IMR-90 (cell line): ENCODE data around the gene CFAP97D2. TPM values are rescaled to one million over a fixed set of nuclear protein-coding genes. Genes with fewer than 3 reads are reported as not detected.

ENCODE experiments used
- ATAC-seq: fragments of 200-7000 bp; cut with Tn5 transposase; 2 replicates; pipeline ENCODE4 v1.9.1; 2020; ENCODE audit warnings: low read depth, mild to moderate bottlenecking, moderate library complexity
- BruUV-seq: library from RNA; stranded (reverse); fragments of 400-500 nt; replicated peaks from 2 replicates; lab custom pipeline; 2021; lab: Mats Ljungman, UMichigan
- CTCF ChIA-PET: fragments of 300-600 bp; formaldehyde crosslinking; extraction: SDS; loops from one replicate; lab custom pipeline; 2021; ENCODE audit warnings: antibody characterized with exemption; lab: Yijun Ruan, JAX
- POLR2A ChIA-PET: fragments of 300-600 bp; sonication (Branson Sonifier 250); formaldehyde crosslinking; loops from one replicate; lab custom pipeline; 2022; ENCODE audit warnings: antibody characterized with exemption; ENCODE audit not compliant: unreplicated experiment; lab: Charles Lee
- DNase-seq: peaks from one replicate; pipeline ENCODE4 v3.0.0; 2013
- H2AFZ ChIP-seq: replicated peaks from 2 replicates; pipeline ENCODE3; 2013; ENCODE audit warnings: low read length, mild to moderate bottlenecking; ENCODE audit not compliant: poor library complexity
- H2AK5ac ChIP-seq: 2 replicates; pipeline ENCODE4 v1.6.1; 2013; ENCODE audit warnings: low read depth, low read length, inconsistent platforms
- H2AK9ac ChIP-seq: replicated peaks from 2 replicates; pipeline ENCODE3; 2013; ENCODE audit warnings: mild to moderate bottlenecking, low read depth, low read length, moderate library complexity; ENCODE audit not compliant: poor library complexity
- H2BK120ac ChIP-seq: 2 replicates; pipeline ENCODE4 v1.6.1; 2013; ENCODE audit warnings: low read depth, low read length, inconsistent platforms
- H2BK15ac ChIP-seq: 3 replicates; pipeline ENCODE4 v1.6.1; 2013; ENCODE audit warnings: low read depth, low read length, inconsistent platforms
- H2BK20ac ChIP-seq: 2 replicates; pipeline ENCODE4 v1.6.1; 2013; ENCODE audit warnings: low read depth, mild to moderate bottlenecking, inconsistent platforms, low read length, moderate library complexity
- H2BK5ac ChIP-seq: 2 replicates; pipeline ENCODE4 v1.6.1; 2013; ENCODE audit warnings: mild to moderate bottlenecking, low read depth, low read length, inconsistent platforms; ENCODE audit not compliant: poor library complexity, severe bottlenecking
- H3K14ac ChIP-seq: replicated peaks from 2 replicates; pipeline ENCODE4 v1.6.1; 2013; ENCODE audit warnings: low read depth, low read length, inconsistent platforms
- H3K18ac ChIP-seq: 2 replicates; pipeline ENCODE4 v1.6.1; 2013; ENCODE audit warnings: low read depth, low read length, control low read depth
- H3K23ac ChIP-seq: 2 replicates; pipeline ENCODE4 v1.6.1; 2013; ENCODE audit warnings: low read depth, low read length, inconsistent platforms
- H3K27ac ChIP-seq: 2 replicates; pipeline ENCODE4 v1.5.1; 2013; ENCODE audit warnings: mild to moderate bottlenecking, control low read depth, low read length; ENCODE audit not compliant: insufficient read depth
- H3K27me3 ChIP-seq: 2 replicates; pipeline ENCODE4 v1.6.1; 2013; ENCODE audit warnings: low read length; ENCODE audit not compliant: control insufficient read depth, insufficient read depth
- H3K36me3 ChIP-seq: 2 replicates; pipeline ENCODE4 v1.6.1; 2013; ENCODE audit warnings: low read length, mixed read lengths; ENCODE audit not compliant: control insufficient read depth, insufficient read depth
- H3K4ac ChIP-seq: 2 replicates; pipeline ENCODE4 v1.6.1; 2013; ENCODE audit warnings: low read depth, low read length, inconsistent platforms
- H3K4me1 ChIP-seq: 2 replicates; pipeline ENCODE4 v1.6.1; 2013; ENCODE audit warnings: low read length, mixed read lengths; ENCODE audit not compliant: control insufficient read depth, insufficient read depth
- H3K4me2 ChIP-seq: 2 replicates; pipeline ENCODE4 v1.6.1; 2013; ENCODE audit warnings: low read depth, mild to moderate bottlenecking, control low read depth, low read length, moderate library complexity
- H3K4me3 ChIP-seq: 2 replicates; pipeline ENCODE4 v1.5.1; 2013; ENCODE audit warnings: low read depth, mild to moderate bottlenecking, control low read depth, low read length, moderate library complexity; ENCODE audit not compliant: insufficient read depth
- H3K56ac ChIP-seq: 2 replicates; pipeline ENCODE4 v1.6.1; 2013; ENCODE audit warnings: low read length, inconsistent platforms; ENCODE audit not compliant: insufficient read depth; ENCODE audit errors: extremely low read depth
- H3K79me1 ChIP-seq, 2 experiments: 2 replicates each; pipeline ENCODE4 v1.6.1; 2013; ENCODE audit warnings: low read length in 2 of 2, inconsistent platforms in 1 of 2, low read depth in 1 of 2
- H3K9ac ChIP-seq: 2 replicates; pipeline ENCODE4 v1.6.1; 2013; ENCODE audit warnings: low read depth, low read length, control low read depth
- H3K9me1 ChIP-seq: 2 replicates; pipeline ENCODE4 v1.6.1; 2013; ENCODE audit warnings: low read length, inconsistent platforms; ENCODE audit not compliant: insufficient read depth
- H3K9me3 ChIP-seq: 2 replicates; pipeline ENCODE4 v1.6.1; 2013; ENCODE audit warnings: low read length; ENCODE audit not compliant: control insufficient read depth, insufficient read depth
- H4K20me1 ChIP-seq: 2 replicates; pipeline ENCODE4 v1.6.1; 2013; ENCODE audit warnings: low read length, inconsistent platforms; ENCODE audit not compliant: insufficient read depth
- H4K5ac ChIP-seq: 2 replicates; pipeline ENCODE4 v1.6.1; 2013; ENCODE audit warnings: mild to moderate bottlenecking, low read depth, low read length, control low read depth
- H4K8ac ChIP-seq, 2 experiments: 2 replicates each; pipeline ENCODE4 v1.6.1; 2013; ENCODE audit warnings: low read depth in 2 of 2, low read length in 2 of 2, control low read depth in 1 of 2, inconsistent platforms in 1 of 2
- H4K91ac ChIP-seq: 2 replicates; pipeline ENCODE4 v1.6.1; 2013; ENCODE audit warnings: low read depth, low read length, inconsistent platforms; ENCODE audit not compliant: insufficient read depth
- NFE2L2 ChIP-seq: fragments of 150-350 bp; IDR thresholded peaks from 2 replicates; pipeline ENCODE4 v1.6.1; 2016; ENCODE audit warnings: low read depth, mild to moderate bottlenecking, low read length
- WGBS, 2 experiments: methylation state at CpG; one replicate each; pipeline versions ENCODE4 v1.1.5 to v1.1.7; 2013; ENCODE audit warnings: missing lambda C conversion rate in 2 of 2; ENCODE audit not compliant: insufficient read length in 1 of 2; ENCODE audit errors: extremely low coverage in 2 of 2; 5-methylcytosine and 5-hydroxymethylcytosine counted together
- dilution Hi-C: fragments of 300-500 bp; cut with HindIII; formaldehyde crosslinking; loops from one replicate; pipeline ENCODE4 v1.14.3; 2018; ENCODE audit warnings: low sequenced_read_pairs; ENCODE audit not compliant: unreplicated experiment
- in situ Hi-C: fragments of 300-500 bp; cut with MboI; formaldehyde crosslinking; loops from 3 replicates; pipeline ENCODE4 v1.14.3; 2019; ENCODE audit warnings: low sequenced_read_pairs, inconsistent platforms, mixed read lengths
- intact Hi-C: fragments of 100-400 bp; cut with micrococcal nuclease; formaldehyde crosslinking; loops from 2 replicates; pipeline ENCODE4 v1.10.0; 2022
- polyA plus RNA-seq, 3 experiments: library from polyadenylated mRNA; depleted of rRNA; stranded (reverse); fragments of >200 nt; gene quantifications; 2 replicates each; pipeline ENCODE4 v1.2.3, GENCODE V29; 2012; ENCODE audit warnings: low replicate concordance in 1 of 3
- total RNA-seq: library from RNA; depleted of rRNA; stranded (reverse); fragments of >200 nt; gene quantifications from 2 replicates; pipeline ENCODE4 v1.2.3, GENCODE V29; 2012

Gene CFAP97D2
- total and polyA plus RNA-seq, 2 of the 4 experiments (the other 2 are of a cell fraction), result not detected

DNA sequence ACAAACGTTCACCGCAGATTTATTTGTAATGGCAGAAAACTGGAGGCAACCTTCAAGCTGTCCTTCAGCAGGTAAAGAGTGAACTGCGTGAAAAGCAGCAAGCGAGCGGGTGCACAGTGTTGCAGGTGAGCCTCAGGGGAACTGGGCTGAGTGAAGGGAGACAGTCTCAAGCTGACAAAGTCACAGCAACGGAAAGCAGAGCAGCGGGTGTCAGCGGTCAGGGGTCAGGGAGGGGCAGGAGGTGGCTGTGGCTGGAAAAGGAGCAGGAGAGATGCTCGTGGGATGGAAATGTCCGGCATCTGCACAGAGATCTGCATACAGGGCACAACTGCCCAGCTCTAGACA, 38.2 kb upstream of the CFAP97D2 start:
- peaks cover 19% of the 10 kb centered on the region for H3K9me1 ChIP-seq
- H3K36me3 ChIP-seq, result no peaks in the 10 kb centered on the region
- ATAC-seq, result no peak
- H3K4me2 ChIP-seq, result no peak overlapping the region
- peak overlapping the region; percentile 35 for H2AK9ac ChIP-seq
- no peak overlapping the region for H2BK15ac ChIP-seq
- ChIA-PET CTCF (no interaction called here), POLR2A (no interaction called here)
- peak overlapping the region; percentile 79; the same call in 1 of the 2 replicates for H2AK5ac ChIP-seq
- no peak overlapping the region for H3K18ac ChIP-seq
- peaks cover 8% of the 10 kb centered on the region; the same call in 1 of the 2 replicates for H3K27me3 ChIP-seq
- H3K9me3 ChIP-seq, result no peaks in the 10 kb centered on the region
- no peak overlapping the region for H3K56ac ChIP-seq
- peaks cover 8% of the 10 kb centered on the region for H3K4me1 ChIP-seq
- intact Hi-C loops, result no loop called here
- H4K91ac ChIP-seq, result no peak overlapping the region
- no peak overlapping the region for H3K27ac ChIP-seq
- no peak overlapping the region for H2AFZ ChIP-seq
- no peak overlapping the region for H3K9ac ChIP-seq
- TF ChIP-seq NFE2L2, result no peak
- no peak overlapping the region for H4K5ac ChIP-seq
- no TSS peak for BruUV-seq
- H4K8ac ChIP-seq, result no peak overlapping the region
- dilution Hi-C loops, result no loop called here
- 0 out of 2 replicates have a peak, but pooled peaks cover 3% of the 10 kb centered on the region for H4K20me1 ChIP-seq
- no peak for DNase-seq
- no peak overlapping the region for H3K4ac ChIP-seq
- no peak overlapping the region for H3K4me3 ChIP-seq
- H2BK5ac ChIP-seq, result no peak overlapping the region
- peak overlapping the region; percentile 29; the same call in 1 of the 2 replicates for H3K23ac ChIP-seq
- H3K79me1 ChIP-seq, result 0 out of 4 replicates have a peak, but pooled peaks cover 0 to 5% of the 10 kb centered on the region in 2 experiments
- H3K14ac ChIP-seq, result no peak overlapping the region
- 61% methylated on average over 8 of the region's 10 CpGs; no CpG with 5 or more reads in 1 of the 2 experiments for WGBS, 2 experiments
- no peak overlapping the region for H2BK20ac ChIP-seq
- in situ Hi-C loops, result no loop called here
- no peak overlapping the region for H2BK120ac ChIP-seq
